Peyer's patch (tissue), 4 donors: ENCODE data around the gene SMYD4.

Experiments used
- CTCF ChIP-seq, 6 experiments: fragments of 450-650 bp in 4 of 6; fragments of 200-600 bp in 2 of 6; sonication (generic) in 1 of 6; IDR thresholded peaks; one replicate each; pipeline ENCODE4 v1.5.1; 2017 to 2019; ENCODE audit warnings: antibody characterized with exemption in 6 of 6, mild to moderate bottlenecking in 3 of 6, moderate library complexity in 1 of 6
- POLR2A ChIP-seq, 2 donors: fragments of 450-650 bp; IDR thresholded peaks; one replicate each; pipeline ENCODE4 v1.5.1; 2017; ENCODE audit warnings: antibody characterized with exemption in 2 of 2, mild to moderate bottlenecking in 2 of 2, moderate library complexity in 2 of 2

- TF ChIP-seq CTCF (IDR thresholded peaks at IDR 0.05) (no peak), POLR2A (IDR thresholded peaks at IDR 0.05) (peak in 1 of 2 donors; percentile 35)
Measured at GRCh38 chr17:1764284-1764683, 65.4 kb downstream of the SMYD4 start.
